NCI-H2196 (cell line): Measurements from ENCODE around the gene OPN4.
A peak's percentile ranks its signal among the peaks of the same experiment; 100 is the strongest.

Source experiments
- DNase-seq: peaks from one replicate; lab custom pipeline; 2025; ENCODE audit not compliant: unreplicated experiment; lab: John Stamatoyannopoulos, UW

OPN4 gene

GRCh38 chr10:86662186-86663045 is 8.1 kb downstream of the OPN4 start:
- DNase-seq: no peak

GRCh38 chr10:86663046-86663345 is 8.6 kb downstream of the OPN4 start:
- DNase-seq: no peak

GRCh38 chr10:86663576-86664339 is 9.4 kb downstream of the OPN4 start:
- no peak for DNase-seq

- DNase-seq: no peak
Observed at GRCh38 chr10:86664341-86665217, 10.2 kb downstream of the OPN4 start.

GRCh38 chr10:86665218-86665607 is 10.9 kb downstream of the OPN4 start:
- DNase-seq: no peak

GRCh38 chr10:86665868-86666267 is 11.5 kb downstream of the OPN4 start:
- no peak for DNase-seq

- peak; percentile 39 for DNase-seq
Observed at GRCh38 chr10:86666538-86666937, 12.2 kb downstream of the OPN4 start.

GRCh38 chr10:86667421-86668181 is 13.3 kb downstream of the OPN4 start:
- no peak for DNase-seq

GRCh38 chr10:86668297-86669165 is 14.2 kb downstream of the OPN4 start, which contains the start of gene LDB3:
Gene LDB3, plus strand, starts transcription at chr10:86668511. Its CDS starts 181 bp downstream, at chr10:86668692.
- DNase-seq: peak; percentile 62

GRCh38 chr10:86670290-86670811 is 16.0 kb downstream of the OPN4 start:
- no peak for DNase-seq

GRCh38 chr10:86670876-86671275 is 16.5 kb downstream of the OPN4 start:
- DNase-seq: no peak

GRCh38 chr10:86671419-86671818 is 17.1 kb downstream of the OPN4 start:
- peak; percentile 9 for DNase-seq

- no peak for DNase-seq
Observed at GRCh38 chr10:86671985-86672710, 17.8 kb downstream of the OPN4 start.

- DNase-seq: peak; percentile 20
Observed at GRCh38 chr10:86673216-86673826, 19.0 kb downstream of the OPN4 start.

GRCh38 chr10:86673827-86674581 is 19.7 kb downstream of the OPN4 start:
- peak; percentile 61 for DNase-seq

GRCh38 chr10:86674912-86675311 is 20.6 kb downstream of the OPN4 start:
- DNase-seq: no peak

GRCh38 chr10:86677374-86677773 is 23.0 kb downstream of the OPN4 start:
- DNase-seq: no peak
